ENCODE data around the gene SLC36A3. TPM values are rescaled to one million over a fixed set of nuclear protein-coding genes. Genes with fewer than 3 reads are reported as not detected.

The SLC36A3 gene
- total and polyA plus RNA-seq, 2 of the 8 experiments (the other 6 are each of a cell fraction or from before 2014, with no cell fraction given): not detected

GRCh38 chr5:151234476-151235238 is 68.9 kb downstream of the SLC36A3 start (continued):
- TF ChIP-seq, protein P1, sequence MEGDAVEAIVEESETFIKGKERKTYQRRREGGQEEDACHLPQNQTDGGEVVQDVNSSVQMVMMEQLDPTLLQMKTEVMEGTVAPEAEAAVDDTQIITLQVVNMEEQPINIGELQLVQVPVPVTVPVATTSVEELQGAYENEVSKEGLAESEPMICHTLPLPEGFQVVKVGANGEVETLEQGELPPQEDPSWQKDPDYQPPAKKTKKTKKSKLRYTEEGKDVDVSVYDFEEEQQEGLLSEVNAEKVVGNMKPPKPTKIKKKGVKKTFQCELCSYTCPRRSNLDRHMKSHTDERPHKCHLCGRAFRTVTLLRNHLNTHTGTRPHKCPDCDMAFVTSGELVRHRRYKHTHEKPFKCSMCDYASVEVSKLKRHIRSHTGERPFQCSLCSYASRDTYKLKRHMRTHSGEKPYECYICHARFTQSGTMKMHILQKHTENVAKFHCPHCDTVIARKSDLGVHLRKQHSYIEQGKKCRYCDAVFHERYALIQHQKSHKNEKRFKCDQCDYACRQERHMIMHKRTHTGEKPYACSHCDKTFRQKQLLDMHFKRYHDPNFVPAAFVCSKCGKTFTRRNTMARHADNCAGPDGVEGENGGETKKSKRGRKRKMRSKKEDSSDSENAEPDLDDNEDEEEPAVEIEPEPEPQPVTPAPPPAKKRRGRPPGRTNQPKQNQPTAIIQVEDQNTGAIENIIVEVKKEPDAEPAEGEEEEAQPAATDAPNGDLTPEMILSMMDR (IDR thresholded peaks at IDR 0.05; ENCODE audit: control extremely low read depth in 1 of 3, insufficient read depth in 1 of 3, low read depth in 1 of 3, low read length in 3 of 3): no peak
- no peak for TF ChIP-seq SP2 (IDR thresholded peaks at IDR 0.05; ENCODE audit: low read length)
- TF ChIP-seq HDAC2 (IDR thresholded peaks at IDR 0.05; ENCODE audit: borderline replicate concordance in 1 of 2, low read depth in 2 of 2, low read length in 2 of 2): no peak

Measured in H1 (cell line).